HG03060 (cell line): ENCODE data around the gene SEPTIN1.

ENCODE experiments used
- ATAC-seq: cut with Tn5 transposase; IDR thresholded peaks from one replicate; pipeline ENCODE4 v1.9.1; 2021; ENCODE audit warnings: low read depth, moderate number of reproducible peaks; ENCODE audit not compliant: unreplicated experiment

The SEPTIN1 gene

DNA sequence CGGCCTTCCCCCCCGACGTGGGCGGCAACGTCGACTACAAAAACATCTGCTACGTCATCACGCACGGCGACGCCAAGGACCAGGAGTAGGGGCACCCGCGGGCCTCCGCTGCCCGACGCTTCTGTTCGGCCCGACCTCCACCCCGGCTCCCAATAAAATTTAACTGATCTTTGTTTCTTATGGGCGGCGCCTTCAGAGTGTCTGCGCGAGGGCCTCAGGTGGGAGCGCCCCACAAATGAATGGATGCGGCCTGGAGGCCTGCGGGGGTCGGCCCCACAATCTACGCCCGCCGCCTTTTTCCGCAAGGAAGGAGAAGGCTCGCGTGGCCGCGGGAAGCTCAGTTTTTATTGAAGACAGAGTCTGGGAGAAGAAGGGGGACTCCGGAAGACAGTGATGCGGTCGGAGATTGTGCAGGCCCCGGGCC is 4.5 kb downstream of the SEPTIN1 start:
- ATAC-seq, result peak; percentile 25

DNA sequence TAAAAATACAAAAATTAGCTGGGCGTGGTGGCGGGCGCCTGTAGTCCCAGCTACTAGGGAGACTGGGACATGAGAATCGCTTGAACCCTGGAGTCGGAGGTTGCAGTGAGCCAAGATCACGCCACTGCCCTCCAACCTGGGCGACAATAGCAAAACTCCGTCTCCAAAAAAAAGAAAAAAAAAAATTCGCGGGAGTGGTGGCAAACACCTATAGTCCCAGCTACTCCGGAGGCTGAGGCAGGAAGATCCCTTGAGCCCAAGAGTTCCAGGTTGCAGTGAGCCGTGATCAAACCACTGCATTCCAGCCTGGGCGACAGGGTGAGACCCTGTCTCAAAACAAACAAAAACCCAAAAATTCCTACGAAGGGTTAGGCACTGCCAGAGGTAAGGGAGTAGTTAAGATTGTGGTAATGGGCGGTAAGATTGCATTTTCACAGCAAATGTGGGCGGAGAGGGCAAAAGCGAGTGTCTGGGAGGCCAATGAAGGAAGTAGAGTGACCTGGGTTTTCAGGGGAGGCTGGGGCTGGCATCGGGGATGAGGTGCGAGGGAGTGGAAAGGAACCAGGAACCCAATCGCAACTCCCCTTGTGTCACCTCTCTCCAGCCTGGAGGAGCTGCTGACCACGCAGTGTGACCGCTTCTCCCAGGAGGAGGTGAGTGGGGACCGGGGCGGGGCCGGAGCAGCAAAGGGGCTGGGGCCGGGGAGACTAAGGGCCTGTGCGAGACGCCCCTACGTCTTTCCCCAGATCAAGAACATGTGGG is 5.1 kb downstream of the SEPTIN1 start:
- no peak for ATAC-seq

DNA sequence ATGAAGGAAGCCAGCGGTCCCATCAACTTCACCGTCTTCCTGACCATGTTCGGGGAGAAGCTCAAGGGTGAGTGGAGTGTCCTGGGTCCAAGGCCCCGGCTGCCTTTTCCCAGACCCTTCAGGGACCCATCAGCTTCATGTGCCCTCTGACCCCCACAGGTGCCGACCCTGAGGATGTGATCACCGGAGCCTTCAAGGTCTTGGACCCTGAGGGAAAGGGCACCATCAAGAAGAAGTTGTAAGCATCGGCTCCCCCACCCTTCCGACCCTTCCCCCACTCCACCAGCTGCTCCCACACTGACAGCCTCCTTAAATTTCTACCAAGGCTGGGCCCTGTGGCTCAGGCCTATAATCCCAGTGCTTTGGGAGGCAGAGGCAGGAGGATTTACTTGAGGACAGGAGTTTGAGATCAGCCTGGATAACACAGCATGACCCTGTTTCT is 5.9 kb downstream of the SEPTIN1 start:
- no peak for ATAC-seq

DNA sequence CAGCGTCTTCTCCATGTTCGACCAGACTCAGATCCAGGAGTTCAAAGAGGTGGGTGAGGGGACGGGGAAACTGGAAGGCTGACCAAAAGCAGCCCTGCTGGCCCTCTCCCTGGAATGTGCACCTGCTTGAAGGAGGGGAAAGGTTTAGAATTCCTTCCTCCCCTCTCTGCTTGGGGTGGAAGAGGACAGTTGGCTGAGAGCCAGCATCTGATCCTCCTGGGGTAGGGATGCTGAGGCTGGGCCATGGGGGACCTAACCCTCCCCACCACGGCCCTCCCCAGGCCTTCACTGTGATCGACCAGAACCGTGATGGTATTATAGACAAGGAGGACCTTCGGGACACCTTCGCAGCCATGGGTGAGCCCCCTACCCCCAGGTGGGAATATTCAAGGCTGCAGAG is 6.5 kb downstream of the SEPTIN1 start:
- no peak for ATAC-seq

DNA sequence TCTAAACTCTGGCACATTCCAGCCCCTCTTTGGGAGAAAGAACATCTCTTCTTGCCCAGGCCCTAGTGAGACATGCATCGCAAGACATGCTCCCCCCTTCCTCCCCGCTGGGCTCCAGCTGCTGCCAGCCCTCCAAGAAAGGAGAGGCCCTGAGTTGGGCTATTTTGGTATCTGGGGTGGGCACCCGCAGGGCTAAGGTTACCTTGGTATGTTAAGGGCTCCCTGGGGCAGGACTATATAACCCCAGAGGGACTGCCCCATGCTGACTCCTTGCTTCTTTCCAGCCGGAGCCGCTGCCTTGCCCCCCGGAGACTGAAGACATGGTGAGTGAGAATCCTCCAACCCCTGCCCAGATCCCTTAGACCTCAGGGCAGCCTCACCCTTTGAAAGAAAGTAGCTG is 7.8 kb downstream of the SEPTIN1 start, which contains the start of gene MYL11:
TSS of gene MYL11 (plus strand) at position 265 of the 400 bp plus-strand sequence. CDS start at position 321, 56 bp downstream.
- ATAC-seq, result no peak

DNA sequence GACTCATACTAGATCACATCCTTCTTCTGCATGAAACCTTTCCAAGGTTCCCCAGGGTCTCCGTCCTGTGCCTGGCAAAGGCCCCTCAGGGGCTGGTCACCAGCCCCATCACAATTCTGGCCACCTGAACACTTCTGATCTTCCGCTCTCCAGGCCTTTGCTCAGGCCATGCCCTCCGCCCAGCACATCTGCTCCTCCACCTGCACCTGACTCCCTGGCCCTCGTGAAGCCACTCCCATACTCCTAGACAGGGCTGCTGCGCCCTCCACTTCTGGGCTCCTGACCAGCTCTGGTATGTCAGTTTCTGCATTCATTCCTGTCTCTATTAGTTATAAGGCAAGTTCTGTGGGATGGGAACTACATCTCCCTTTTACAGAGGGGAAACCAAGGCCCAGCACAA is 9.6 kb downstream of the SEPTIN1 start:
- no peak for ATAC-seq

DNA sequence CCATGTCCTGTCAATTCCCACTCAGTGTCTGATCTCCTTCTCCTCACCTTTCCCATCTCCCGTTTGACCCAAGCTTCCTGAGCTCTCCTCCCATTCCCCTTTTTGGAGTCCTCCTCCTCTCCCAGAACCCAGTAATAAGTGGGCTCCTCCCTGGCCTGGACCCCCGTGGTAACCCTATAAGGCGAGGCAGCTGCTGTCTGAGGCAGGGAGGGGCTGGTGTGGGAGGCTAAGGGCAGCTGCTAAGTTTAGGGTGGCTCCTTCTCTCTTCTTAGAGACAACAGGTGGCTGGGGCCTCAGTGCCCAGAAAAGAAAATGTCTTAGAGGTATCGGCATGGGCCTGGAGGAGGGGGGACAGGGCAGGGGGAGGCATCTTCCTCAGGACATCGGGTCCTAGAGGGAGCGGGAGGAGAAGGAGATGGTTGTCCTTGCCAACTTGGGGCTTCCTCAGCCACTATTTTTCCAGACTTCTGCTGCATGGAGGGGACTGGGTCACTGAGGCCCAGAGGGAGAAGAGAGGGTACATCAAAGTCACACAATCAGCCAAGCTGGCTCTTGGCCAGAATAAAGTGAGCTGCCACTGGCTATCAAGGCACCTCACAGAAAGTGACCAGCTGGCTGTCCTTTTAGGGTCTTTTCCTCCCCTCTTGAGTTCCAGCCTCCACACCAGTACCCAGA is 10.2 kb downstream of the SEPTIN1 start:
- ATAC-seq, result no peak

DNA sequence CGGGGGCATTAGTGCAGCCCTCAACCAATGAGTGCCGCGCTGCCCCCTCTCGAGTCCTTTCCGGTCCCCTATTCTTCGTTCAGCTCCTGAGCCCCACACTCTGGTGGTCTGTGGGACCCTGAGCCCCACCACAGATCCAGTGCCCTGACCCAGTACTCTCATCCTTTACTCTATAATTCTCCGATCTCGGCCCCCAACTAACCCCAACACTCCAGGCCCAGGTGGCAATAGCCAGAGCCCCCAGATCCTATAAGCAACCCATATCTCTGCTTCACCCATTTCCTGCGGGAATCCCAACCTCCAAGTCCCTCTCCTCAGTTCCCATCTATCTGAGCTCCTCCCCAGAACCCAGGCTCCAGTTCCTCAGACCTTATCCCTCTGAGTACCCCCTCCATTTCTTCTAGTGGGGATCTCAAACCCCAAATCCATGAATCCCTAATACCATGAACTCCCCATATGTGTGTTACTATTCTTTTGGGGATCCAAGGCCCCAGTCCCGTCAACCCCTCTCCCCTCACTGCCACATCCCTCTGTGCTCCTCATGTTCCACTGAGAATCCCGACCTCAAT is 11.0 kb downstream of the SEPTIN1 start:
- ATAC-seq, result no peak

DNA sequence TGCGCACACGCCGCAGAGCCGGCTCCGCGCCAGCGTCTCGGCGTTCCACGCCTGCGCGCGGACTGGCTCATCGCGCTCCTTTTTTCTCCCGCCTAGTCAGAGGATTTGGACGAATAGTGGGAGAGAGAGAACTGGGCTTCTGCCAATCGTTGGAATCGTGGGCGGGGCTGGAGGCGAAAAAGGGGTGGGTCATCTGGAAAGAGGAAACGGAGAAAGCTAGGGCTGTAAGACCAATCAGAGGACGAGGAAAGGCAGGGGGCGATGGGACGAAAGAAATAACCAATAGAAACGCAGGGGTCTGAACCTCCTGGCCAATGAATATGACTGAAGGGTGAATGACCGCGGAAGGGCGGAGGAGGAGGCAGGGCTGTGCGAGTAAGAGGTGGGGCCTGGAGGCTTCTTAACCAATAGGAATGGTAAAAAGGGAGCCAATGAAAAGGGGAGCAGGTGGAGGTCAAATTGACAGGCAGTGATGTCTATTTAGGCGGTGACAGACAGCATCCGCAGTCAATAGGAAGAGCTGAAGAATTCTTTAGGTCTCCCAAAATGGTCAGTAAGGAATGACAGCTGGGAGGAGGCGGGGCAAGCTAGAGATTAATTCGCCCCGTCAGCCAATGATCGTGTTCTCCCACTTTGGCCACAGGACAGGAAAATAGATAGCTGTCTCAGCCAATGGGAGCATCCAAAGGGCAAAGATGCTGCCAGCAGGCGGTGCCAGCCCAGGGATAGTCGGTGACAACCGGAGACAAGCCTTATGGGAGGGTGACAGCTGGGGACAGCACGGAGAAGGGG is 11.7 kb downstream of the SEPTIN1 start, which contains the start of gene TBC1D10B:
TSS of gene TBC1D10B (minus strand) at position 39 of the 792 bp plus-strand sequence. CDS start 311 bp downstream, outside the sequence.
- ATAC-seq, result peak; percentile 77

DNA sequence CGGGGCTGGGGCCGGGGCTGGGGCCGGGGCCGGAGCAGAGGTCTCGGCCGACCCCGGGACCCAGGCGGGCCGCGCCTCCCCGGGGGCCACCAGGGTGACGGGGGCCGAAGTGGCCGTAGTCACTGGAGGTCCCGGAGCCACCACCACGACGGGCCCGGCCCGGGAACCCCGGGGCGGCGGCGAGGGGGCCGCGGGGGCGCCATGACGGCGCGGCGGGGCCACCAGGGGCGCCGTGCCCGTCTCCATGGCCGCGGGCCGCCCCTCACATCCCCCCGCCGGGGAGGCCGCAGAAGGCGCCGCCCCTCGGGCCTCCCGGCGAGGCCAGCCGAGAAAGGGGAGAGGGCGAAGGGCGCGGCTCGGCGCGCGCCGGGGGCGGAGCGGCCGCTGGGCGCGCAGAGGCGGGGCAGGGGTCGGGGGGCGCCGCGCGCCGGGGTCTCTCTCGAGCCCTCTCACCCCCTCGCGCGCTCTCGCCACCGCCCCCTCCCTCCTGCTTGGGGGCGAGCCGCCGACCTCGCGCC is 12.4 kb downstream of the SEPTIN1 start:
- no peak for ATAC-seq

DNA sequence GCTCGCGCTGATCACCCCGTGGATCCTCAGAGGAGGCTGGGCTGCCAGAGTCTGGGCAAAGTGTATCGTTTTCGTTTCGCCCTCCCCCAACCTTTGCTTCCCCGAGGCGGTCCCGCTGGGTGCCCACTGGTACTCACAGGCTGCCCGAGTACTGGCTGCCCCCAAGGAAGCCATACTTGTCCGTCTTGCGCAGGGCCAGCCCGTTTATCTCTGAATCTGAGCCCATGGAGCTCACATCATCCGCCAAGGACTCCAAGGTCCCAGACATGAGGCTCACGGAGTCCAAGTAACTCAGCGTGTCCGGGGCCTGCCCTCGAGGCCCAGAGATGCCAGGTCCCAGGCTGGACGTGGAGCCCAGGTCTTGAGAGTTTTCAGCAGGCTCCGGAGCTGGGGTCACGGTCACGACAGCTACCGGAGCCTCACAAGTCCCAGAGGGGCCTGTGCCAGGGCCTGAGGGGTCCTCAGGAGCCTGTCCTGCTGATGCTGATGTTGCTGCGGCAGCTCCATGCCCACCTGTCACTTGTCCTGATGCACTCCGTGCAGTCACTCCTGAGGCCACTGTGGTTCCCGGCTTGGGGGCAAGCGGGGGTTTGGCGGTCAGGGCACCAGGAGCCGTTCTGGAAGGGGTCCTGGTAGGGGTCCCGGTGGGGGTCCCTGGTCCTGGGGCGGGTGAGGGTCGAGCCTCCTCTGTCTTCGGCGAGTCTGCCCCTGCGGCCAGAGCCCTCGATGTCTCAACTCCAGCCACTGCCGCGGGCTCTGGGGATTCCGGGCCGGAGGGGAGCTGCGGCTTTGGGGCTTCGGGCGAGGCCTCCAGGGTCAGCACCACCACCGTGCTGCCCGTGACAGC is 13.0 kb downstream of the SEPTIN1 start:
- no peak for ATAC-seq

DNA sequence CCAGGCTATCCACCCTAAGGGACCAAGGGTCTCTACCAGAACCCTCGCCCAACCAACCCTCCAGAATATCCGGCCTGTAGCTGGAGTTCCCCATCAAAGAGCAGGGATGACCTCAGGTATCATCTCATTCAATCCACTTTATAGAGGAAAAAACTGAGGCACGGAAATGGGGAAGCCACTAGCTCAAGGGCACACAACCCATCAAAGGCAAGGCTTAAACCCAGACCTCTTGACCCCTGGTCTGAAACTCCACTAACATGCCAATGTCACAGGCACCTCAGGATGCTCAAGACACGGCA is 13.6 kb downstream of the SEPTIN1 start:
- no peak for ATAC-seq

DNA sequence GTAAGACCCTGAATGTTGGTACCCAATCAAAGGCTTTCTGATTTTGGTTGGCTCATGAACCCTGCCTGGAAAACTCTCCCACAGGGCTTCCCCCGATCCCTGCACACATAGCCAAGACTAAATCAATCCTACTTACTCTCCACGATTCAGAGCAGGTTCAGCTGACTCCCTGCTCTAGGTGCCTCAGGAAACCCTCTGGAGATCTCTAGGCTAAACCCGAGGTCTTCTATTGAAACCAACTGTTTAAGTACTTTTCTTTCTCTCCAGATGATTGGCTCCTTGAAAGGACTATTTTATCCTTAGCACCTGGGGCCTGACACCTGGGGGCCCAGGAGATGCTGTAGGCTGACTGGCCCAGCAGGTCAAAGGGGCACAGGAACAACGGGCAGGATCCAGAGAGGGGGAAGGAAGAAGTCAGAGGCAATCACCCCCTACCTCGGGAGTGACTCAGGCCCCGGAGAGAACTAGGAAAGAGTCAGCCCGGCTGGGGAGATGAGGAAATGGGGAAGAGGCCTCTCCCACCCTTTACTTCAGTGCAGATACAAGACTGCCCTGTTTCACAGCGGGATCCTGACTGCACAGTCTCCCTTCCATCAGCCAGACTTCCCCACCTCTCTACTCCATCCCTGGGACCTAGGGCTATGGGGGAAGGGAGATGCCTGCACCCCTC is 14.1 kb downstream of the SEPTIN1 start:
- no peak for ATAC-seq

DNA sequence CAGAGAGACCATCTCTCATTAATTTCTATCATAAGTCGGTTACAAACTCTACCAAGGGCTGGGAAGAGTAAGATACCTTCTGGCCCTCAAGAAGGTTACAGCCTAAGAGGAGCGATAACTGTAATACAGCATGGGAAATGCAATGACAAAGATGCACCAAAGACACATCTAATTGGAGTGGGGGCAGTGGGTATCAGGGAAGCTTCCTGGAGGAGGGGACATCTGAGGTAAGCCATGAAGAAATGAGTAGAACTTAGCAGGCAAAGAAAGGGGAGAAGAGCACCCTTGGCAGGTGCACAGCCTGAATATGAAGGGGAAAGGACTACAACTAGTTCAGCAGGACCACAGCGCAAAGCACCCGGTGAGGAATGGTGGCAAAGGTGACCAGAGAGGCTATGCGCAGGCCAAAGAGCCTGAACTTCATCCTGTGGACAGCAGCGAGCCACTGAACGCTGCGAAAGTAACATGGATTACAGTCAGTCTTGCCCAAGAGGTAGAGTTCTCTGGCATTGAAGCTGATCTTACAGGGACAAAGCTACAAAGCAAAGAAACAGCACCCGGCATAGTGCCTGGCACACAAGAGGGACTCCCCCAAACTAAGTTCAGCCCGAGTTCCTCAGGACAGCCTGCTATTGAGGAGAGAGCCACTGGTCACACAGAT is 14.9 kb downstream of the SEPTIN1 start:
- no peak for ATAC-seq

DNA sequence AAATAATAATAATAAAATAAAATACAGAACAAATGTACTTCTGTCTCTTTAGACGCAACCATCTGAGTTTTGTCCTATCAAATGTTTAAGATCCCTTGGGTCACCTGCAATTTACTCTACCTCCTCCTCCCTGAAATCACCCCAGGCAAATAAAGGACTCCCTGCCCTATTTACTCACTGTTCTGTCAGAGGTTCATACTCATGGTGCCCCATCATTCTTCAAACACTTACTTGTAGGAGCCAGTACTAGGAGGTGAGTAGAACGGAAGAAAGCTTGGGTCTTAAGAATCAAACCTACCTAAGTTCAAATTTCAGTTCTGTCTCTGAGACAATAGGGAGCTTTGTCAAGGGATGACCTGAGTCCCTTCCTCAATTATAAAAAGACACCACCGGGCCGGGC is 15.8 kb downstream of the SEPTIN1 start:
- ATAC-seq, result no peak

DNA sequence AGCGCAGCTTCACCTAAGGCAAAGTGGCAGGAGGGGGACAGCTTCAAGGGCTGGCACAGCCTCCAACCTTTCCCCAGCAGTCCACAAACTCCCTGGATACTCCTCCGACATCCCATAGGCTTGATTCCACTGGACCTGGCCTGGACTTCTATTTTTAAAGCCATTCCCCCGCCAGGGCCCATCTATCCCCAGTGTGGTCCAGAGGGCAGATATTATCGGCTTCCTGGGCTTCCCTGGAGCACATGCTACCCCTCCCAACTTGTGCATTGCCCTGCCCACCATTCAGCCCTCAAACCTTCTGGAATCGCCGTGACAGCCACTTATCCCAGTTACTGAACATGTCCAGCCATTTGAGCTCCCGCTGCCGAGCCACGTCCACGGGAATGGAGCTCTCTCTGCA is 17.2 kb downstream of the SEPTIN1 start:
- no peak for ATAC-seq

DNA sequence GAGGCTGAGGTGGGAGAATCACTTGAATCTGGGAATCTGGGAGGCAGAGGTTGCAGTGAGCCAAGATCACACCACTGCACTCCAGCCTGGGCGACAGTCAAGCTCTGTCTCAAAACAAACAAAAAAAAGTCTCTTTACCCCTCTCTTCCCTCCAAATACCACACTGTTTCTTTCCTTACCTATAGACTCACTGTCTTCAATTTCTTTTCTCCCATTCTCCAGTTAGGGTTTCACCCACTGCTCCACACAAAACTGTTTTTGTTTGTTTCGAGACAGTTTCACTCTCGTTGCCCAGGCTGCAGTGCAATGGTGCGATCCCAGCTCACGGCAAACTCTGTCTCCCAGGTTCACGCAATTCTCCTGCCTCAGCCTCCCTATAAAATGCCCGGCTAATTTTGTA is 21.2 kb downstream of the SEPTIN1 start:
- ATAC-seq, result no peak

DNA sequence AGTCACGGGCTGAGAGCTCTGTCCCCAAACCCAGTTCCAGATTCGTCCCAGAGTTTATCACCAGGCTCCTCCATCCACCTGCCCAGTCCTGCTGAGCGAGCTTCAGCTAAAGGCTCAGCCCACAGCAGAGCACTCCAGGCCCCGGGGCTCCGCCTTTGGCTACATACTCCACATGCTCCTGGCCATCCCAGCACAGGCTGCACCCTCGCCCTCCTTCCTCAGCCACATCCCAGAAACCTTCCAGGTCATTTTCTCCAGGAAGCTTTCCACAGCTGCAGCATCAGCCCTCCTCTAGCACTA is 22.5 kb downstream of the SEPTIN1 start:
- no peak for ATAC-seq
